Epithelial cell of prostate (primary cell): ENCODE measurements around the gene PROB1.
A peak's percentile ranks its signal among the peaks of the same experiment; 100 is the strongest.
"Not testable (repeated sequence)": the region's sequence is repeated elsewhere in the genome, so short reads cannot be mapped to it uniquely, and the experiment has no call there.

Experiments used
- DNase-seq: peaks from one replicate; pipeline ENCODE4 v3.0.0-alpha.2; 2011; ENCODE audit warnings: low read depth, low spot score
- H3K27ac ChIP-seq: fragments of 450-650 bp; 2 replicates; pipeline ENCODE4 v1.5.1; 2017; ENCODE audit warnings: mild to moderate bottlenecking

The PROB1 gene

GRCh38 chr5:139394654-139395566 is at the start of gene PROB1:
PROB1 (minus strand) TSS chr5:139395104; CDS start chr5:139395081, 23 bp downstream.
- DNase-seq = no peak
- H3K27ac ChIP-seq = no peak within 1 kb of the TSS

GRCh38 chr5:139443831-139444453 is 49.0 kb upstream of the PROB1 start:
- peak overlapping the region; percentile 84 for H3K27ac ChIP-seq
- DNase-seq = no peak

- not testable (repeated sequence) for H3K27ac ChIP-seq, DNase-seq
Measured at GRCh38 chr5:139440416-139440815, 45.5 kb upstream of the PROB1 start.

GRCh38 chr5:139439013-139439903 is 44.4 kb upstream of the PROB1 start, which contains the start of gene DNAJC18:
DNAJC18 (minus strand) TSS chr5:139439525; CDS start chr5:139439445, 80 bp downstream.
- no peak for DNase-seq
- H3K27ac ChIP-seq = peak within 1 kb of the TSS; percentile 72

GRCh38 chr5:139438707-139439012 is 43.8 kb upstream of the PROB1 start:
- DNase-seq = no peak

GRCh38 chr5:139435676-139436075 is 40.8 kb upstream of the PROB1 start:
- H3K27ac ChIP-seq = no peak overlapping the region
- no peak for DNase-seq

More at GRCh38 chr5:139438707-139439012, 43.8 kb upstream of the PROB1 start:
- no peak overlapping the region for H3K27ac ChIP-seq

- no peak for DNase-seq
Measured at GRCh38 chr5:139431706-139432105, 36.8 kb upstream of the PROB1 start.

GRCh38 chr5:139430015-139430414 is 35.1 kb upstream of the PROB1 start:
- H3K27ac ChIP-seq = no peak overlapping the region
- no peak for DNase-seq

More at GRCh38 chr5:139431706-139432105, 36.8 kb upstream of the PROB1 start:
- H3K27ac ChIP-seq = no peak overlapping the region

- DNase-seq = no peak
- H3K27ac ChIP-seq = peak overlapping the region; percentile 36
Measured at GRCh38 chr5:139426203-139426885, 31.4 kb upstream of the PROB1 start.

GRCh38 chr5:139425497-139425896 is 30.6 kb upstream of the PROB1 start:
- DNase-seq = no peak

GRCh38 chr5:139422307-139422893 is 27.5 kb upstream of the PROB1 start:
- H3K27ac ChIP-seq = no peak overlapping the region
- no peak for DNase-seq

More at GRCh38 chr5:139425497-139425896, 30.6 kb upstream of the PROB1 start:
- no peak overlapping the region for H3K27ac ChIP-seq

- no peak overlapping the region for H3K27ac ChIP-seq
- no peak for DNase-seq
Measured at GRCh38 chr5:139419226-139420192, 24.6 kb upstream of the PROB1 start.

GRCh38 chr5:139418793-139419192 is 23.9 kb upstream of the PROB1 start:
- DNase-seq = no peak
- no peak overlapping the region for H3K27ac ChIP-seq

GRCh38 chr5:139417214-139417613 is 22.3 kb upstream of the PROB1 start:
- no peak overlapping the region for H3K27ac ChIP-seq
- no peak for DNase-seq

GRCh38 chr5:139416651-139417050 is 21.7 kb upstream of the PROB1 start:
- H3K27ac ChIP-seq = no peak overlapping the region
- DNase-seq = no peak

GRCh38 chr5:139415869-139416268 is 21.0 kb upstream of the PROB1 start:
- peak overlapping the region; percentile 64 for H3K27ac ChIP-seq

GRCh38 chr5:139415221-139415861 is 20.4 kb upstream of the PROB1 start:
- peak; percentile 74 for DNase-seq
- H3K27ac ChIP-seq = peak overlapping the region; percentile 64

More at GRCh38 chr5:139415869-139416268, 21.0 kb upstream of the PROB1 start:
- DNase-seq = no peak
